Epithelial cell of proximal tubule (primary cell): ENCODE measurements around the gene CDCA5. TPM values are rescaled to one million over a fixed set of nuclear protein-coding genes. Genes with fewer than 3 reads are reported as not detected.
A peak's percentile ranks its signal among the peaks of the same experiment; 100 is the strongest.

Experiments used
- DNase-seq: peaks from one replicate; pipeline ENCODE4 v3.0.0-alpha.2; 2011; ENCODE audit warnings: low read depth
- H3K4me3 ChIP-seq: 2 replicates; pipeline ENCODE4 v1.5.1; 2011; ENCODE audit warnings: low read depth, mild to moderate bottlenecking, low read length
- total RNA-seq: library from RNA; depleted of rRNA; stranded (reverse); fragments of >200 nt; gene quantifications from 2 replicates; pipeline ENCODE4 v1.2.3, GENCODE V29; 2015
- TF ChIP-seq, protein P1 (sequence below): conservative IDR thresholded peaks from 2 replicates; pipeline ENCODE4 v1.5.1; 2012; ENCODE audit warnings: low read depth, mild to moderate bottlenecking, low read length

Gene CDCA5
- total RNA-seq, 1 donor from 2014 or later = 32.0 TPM

DNA sequence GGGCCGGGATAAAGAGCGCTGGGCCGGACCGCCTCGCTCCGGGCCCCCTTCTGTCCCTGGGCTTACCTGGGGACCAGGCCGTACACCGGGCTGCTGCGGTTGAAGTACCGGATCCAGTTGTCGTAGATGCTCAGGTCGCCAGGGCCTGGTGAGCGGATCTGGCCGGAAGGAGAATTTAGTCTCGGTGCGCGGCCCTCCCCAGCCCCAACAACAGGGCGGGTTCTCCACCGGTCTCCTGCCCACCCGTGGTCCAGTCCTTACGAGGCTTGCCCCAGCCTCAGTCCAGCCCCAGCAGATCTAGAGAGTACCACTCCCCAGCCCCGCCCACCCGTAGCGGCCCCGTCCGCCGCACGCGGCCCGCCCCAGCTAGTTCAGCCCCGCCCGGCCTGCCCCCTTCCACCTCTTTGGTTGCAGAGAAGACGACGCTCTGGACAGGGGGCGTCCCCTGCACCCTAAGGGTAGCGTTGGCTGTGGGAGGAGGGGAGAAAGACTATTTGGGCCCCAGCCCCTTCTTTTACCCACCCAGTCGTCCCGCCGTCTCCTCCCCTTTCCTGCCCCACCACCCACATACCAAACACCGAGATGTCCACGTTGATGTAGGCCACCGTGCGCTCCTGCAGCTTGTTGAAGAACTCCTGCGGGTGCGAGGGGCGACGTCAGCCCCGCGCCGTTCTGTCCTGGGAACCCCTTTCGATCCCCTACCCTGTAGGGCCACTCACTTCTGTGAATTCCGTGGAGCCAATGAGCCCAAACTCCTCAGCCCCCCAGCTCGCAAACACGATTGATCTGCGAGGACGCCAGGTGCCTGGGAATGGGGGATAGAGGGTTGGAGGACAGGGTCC is 36.0 kb downstream of the CDCA5 start:
- DNase-seq = no peak
- TF ChIP-seq, protein P1, sequence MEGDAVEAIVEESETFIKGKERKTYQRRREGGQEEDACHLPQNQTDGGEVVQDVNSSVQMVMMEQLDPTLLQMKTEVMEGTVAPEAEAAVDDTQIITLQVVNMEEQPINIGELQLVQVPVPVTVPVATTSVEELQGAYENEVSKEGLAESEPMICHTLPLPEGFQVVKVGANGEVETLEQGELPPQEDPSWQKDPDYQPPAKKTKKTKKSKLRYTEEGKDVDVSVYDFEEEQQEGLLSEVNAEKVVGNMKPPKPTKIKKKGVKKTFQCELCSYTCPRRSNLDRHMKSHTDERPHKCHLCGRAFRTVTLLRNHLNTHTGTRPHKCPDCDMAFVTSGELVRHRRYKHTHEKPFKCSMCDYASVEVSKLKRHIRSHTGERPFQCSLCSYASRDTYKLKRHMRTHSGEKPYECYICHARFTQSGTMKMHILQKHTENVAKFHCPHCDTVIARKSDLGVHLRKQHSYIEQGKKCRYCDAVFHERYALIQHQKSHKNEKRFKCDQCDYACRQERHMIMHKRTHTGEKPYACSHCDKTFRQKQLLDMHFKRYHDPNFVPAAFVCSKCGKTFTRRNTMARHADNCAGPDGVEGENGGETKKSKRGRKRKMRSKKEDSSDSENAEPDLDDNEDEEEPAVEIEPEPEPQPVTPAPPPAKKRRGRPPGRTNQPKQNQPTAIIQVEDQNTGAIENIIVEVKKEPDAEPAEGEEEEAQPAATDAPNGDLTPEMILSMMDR = no peak
- peak overlapping the region; percentile 23 for H3K4me3 ChIP-seq

DNA sequence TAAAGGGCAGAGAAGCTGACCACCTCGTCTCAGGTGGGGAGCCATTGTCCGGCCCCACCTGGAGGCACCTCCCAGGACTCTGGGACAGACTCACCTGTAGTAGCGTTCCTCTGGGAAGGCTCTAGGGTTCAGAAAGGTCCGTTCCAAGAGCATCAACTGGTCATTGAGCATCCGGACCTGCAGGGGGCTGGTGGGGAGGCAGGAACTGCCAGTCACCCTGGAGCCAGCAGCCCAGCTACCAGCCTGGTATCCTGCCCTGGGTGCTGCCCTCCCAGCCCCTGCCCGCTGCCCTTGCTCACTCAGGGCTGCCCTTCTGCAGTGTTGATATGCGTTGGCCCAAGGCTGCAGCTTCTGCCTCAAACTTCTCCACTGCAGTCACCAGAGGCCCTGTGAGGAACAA is 38.1 kb downstream of the CDCA5 start:
- H3K4me3 ChIP-seq = no peak overlapping the region
- TF ChIP-seq, protein P1 = no peak
- DNase-seq = no peak

DNA sequence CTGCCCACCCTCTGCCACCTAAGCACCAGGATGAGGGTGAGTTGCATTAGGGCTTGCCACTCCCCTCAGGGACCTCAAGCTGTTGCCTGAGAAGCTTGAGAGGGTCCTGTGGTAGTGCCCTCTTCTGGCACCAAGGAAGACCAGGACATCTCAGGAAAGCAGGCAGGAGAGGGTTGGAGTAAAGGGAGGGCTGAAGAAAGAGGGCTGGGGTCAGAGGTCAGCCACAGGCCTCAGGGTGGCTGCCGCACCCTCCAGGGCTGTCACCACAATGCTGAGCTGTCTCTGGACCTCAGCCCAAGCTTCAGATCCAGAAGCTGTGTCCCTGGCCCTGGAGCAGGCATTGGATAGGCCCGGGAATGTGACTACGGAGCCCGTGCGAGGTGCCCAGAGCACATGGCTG is 38.8 kb downstream of the CDCA5 start:
- TF ChIP-seq, protein P1 = no peak
- DNase-seq = no peak
- no peak overlapping the region for H3K4me3 ChIP-seq

DNA sequence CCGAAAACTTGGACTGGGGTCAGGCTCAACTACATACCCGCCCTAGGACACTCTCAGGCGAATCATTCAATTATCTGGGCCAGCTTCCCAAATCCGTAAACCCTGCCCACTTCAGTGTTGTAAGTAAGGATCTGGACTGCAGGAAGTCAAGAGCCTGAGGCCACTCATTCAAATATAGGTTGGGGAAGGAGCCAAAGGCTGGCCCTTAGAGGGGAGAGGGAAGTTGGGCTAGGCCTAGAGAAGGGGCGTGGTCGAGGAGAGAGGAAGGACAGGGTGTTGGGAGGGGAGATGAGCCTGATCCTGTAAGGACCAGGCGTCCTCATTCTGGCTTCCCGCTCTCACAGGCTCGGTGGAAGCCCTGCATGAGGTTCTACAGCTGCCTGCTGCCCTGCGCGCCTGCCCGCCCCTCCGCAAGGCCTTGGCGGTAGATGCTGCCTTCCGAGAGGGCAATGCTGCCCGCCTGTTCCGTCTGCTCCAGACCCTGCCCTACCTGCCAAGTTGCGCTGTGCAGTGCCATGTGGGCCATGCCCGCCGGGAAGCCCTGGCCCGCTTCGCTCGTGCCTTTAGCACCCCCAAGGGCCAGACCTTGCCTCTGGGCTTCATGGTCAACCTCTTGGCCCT is 39.8 kb downstream of the CDCA5 start:
- no peak overlapping the region for H3K4me3 ChIP-seq
- TF ChIP-seq, protein P1 = no peak
- DNase-seq = no peak

DNA sequence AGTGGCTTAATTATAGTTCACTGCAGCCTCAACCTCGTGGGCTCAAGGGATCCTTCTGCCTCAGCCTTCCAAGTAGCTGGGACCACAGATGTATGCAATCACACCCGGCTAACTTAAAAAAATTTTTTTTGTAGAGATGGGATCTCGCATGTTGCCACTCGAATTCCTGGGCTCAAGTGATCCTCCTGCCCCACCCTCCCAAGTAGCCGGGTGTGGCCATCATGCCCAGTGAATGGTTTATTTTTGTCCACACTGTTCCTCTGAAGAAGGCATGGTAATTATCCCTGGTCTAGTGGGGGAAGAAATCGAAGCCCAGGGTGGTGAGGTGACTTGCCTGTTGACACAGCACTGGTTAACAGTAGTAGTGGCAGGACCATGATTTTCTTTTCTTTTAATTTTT is 40.9 kb downstream of the CDCA5 start:
- TF ChIP-seq, protein P1 = no peak
- H3K4me3 ChIP-seq = no peak overlapping the region
- DNase-seq = no peak

DNA sequence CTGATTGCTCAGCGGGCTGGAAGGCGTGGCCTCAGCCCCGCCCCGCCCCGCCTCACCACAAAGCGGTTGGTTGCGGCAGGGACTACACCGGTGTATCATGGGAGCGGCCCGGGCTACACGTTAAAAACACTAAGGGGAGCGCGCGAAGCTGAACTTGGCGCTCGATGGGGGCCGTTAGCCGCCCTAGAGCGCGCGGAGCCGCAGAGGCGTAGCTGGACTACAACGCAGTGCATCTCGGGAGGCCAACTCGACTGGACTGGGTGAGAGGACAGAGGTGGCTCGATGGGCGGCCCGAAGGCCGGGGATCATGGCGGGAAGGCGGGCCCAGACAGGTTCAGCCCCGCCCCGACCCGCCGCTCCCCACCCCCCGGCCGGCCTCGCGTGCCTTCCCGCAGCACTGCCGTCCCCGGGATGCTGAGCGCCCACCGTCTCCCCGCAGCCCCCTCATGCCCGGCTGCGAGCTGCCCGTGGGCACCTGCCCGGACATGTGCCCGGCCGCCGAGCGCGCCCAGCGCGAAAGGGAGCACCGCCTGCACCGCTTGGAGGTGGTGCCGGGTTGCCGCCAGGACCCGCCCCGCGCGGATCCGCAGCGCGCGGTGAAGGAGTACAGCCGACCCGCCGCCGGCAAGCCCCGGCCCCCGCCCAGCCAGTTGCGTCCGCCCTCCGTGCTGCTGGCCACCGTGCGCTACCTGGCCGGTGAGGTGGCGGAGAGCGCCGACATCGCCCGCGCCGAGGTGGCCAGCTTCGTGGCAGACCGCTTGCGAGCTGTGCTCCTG is 42.8 kb downstream of the CDCA5 start, which contains the start of gene SAC3D1:
Gene SAC3D1, plus strand, starts transcription at position 364 of the 776 bp plus-strand sequence. Its CDS starts 83 bp downstream, at position 447.
- peak; percentile 55 for DNase-seq
- peak within 1 kb of the TSS; percentile 65 for H3K4me3 ChIP-seq
- TF ChIP-seq, protein P1 = no peak
